ENCODE results near the gene LRMDA.

LRMDA gene

GRCh38 chr10:76436981-76437380 is 1005.6 kb downstream of the LRMDA start:
- no peak for DNase-seq

GRCh38 chr10:76440426-76440825 is 1009.0 kb downstream of the LRMDA start:
- no peak for DNase-seq

- DNase-seq = no peak
Observed at GRCh38 chr10:76442113-76442512, 1010.7 kb downstream of the LRMDA start.

GRCh38 chr10:76444034-76444800 is 1012.8 kb downstream of the LRMDA start:
- DNase-seq = no peak

GRCh38 chr10:76447578-76447977 is 1016.2 kb downstream of the LRMDA start:
- no peak for DNase-seq

GRCh38 chr10:76451911-76452310 is 1020.5 kb downstream of the LRMDA start:
- no peak for DNase-seq

- DNase-seq = no peak
Observed at GRCh38 chr10:76453332-76453731, 1021.9 kb downstream of the LRMDA start.

GRCh38 chr10:76453997-76454396 is 1022.6 kb downstream of the LRMDA start:
- no peak for DNase-seq

- DNase-seq = no peak
Observed at GRCh38 chr10:76454506-76455140, 1023.2 kb downstream of the LRMDA start.

- no peak for DNase-seq
Observed at GRCh38 chr10:76456197-76456596, 1024.8 kb downstream of the LRMDA start.

- no peak for DNase-seq
Observed at GRCh38 chr10:76459016-76459730, 1027.7 kb downstream of the LRMDA start.

- no peak for DNase-seq
Observed at GRCh38 chr10:76461024-76461423, 1029.6 kb downstream of the LRMDA start.

- DNase-seq = no peak
Observed at GRCh38 chr10:76463111-76463510, 1031.7 kb downstream of the LRMDA start.

- DNase-seq = no peak
Observed at GRCh38 chr10:76466836-76467503, 1035.5 kb downstream of the LRMDA start.

GRCh38 chr10:76469675-76470074 is 1038.3 kb downstream of the LRMDA start:
- DNase-seq = no peak

GRCh38 chr10:76479103-76479790 is 1047.8 kb downstream of the LRMDA start:
- no peak for DNase-seq

- DNase-seq = no peak
Observed at GRCh38 chr10:76481178-76481577, 1049.8 kb downstream of the LRMDA start.

GRCh38 chr10:76487582-76487981 is 1056.2 kb downstream of the LRMDA start:
- no peak for DNase-seq

GRCh38 chr10:76488602-76489001 is 1057.2 kb downstream of the LRMDA start:
- no peak for DNase-seq

GRCh38 chr10:76491216-76491615 is 1059.8 kb downstream of the LRMDA start:
- DNase-seq = no peak

- no peak for DNase-seq
Observed at GRCh38 chr10:76492026-76492425, 1060.6 kb downstream of the LRMDA start.

GRCh38 chr10:76492678-76493472 is 1061.5 kb downstream of the LRMDA start:
- DNase-seq = no peak

Data from DMS79 (cell line).